Natural killer cell (primary cell): Measurements from ENCODE around the gene ERC1. TPM values are rescaled to one million over a fixed set of nuclear protein-coding genes. Genes with fewer than 3 reads are reported as not detected.

Experiments used
- ATAC-seq, 3 donors: fragments of 150-1000 bp in 2 of 3; fragments of 200-7000 bp in 1 of 3; cut with Tn5 transposase; 1 replicate in 1 of 3; 2 replicates in 2 of 3; pipeline ENCODE4 v1.10.0; 2021; ENCODE audit warnings: mild to moderate bottlenecking in 2 of 3, moderate library complexity in 2 of 3
- DNase-seq, 2 donors: peaks; one replicate each; pipeline versions ENCODE4 v3.0.0 to v3.0.0-alpha.2; 2013 to 2021; ENCODE audit warnings: mixed read lengths in 1 of 2
- H3K27ac ChIP-seq: one replicate; pipeline ENCODE4 v1.5.1; 2013; ENCODE audit warnings: mild to moderate bottlenecking, low read length
- H3K27me3 ChIP-seq: one replicate; pipeline ENCODE4 v1.6.1; 2013; ENCODE audit warnings: low read length; ENCODE audit not compliant: control insufficient read depth, insufficient read depth
- H3K36me3 ChIP-seq: one replicate; pipeline ENCODE4 v1.6.1; 2013; ENCODE audit warnings: low read length; ENCODE audit not compliant: control insufficient read depth, insufficient read depth
- H3K4me1 ChIP-seq: one replicate; pipeline ENCODE4 v1.6.1; 2013; ENCODE audit warnings: low read length; ENCODE audit not compliant: control insufficient read depth, insufficient read depth
- H3K4me3 ChIP-seq: one replicate; pipeline ENCODE4 v1.5.1; 2013; ENCODE audit warnings: low read length
- H3K9me3 ChIP-seq: one replicate; pipeline ENCODE4 v1.6.1; 2013; ENCODE audit warnings: low read length; ENCODE audit not compliant: control insufficient read depth, insufficient read depth
- H3K27ac Mint-ChIP-seq, 2 donors: one replicate each; pipeline ENCODE4 v1.8.0; 2022; ENCODE audit warnings: mild to moderate bottlenecking in 2 of 2, mixed read lengths in 2 of 2, moderate library complexity in 1 of 2
- H3K27me3 Mint-ChIP-seq, 2 donors: one replicate each; pipeline ENCODE4 v1.8.0; 2022; ENCODE audit warnings: low read depth in 2 of 2, mixed read lengths in 2 of 2
- H3K36me3 Mint-ChIP-seq: one replicate; pipeline ENCODE4 v1.8.0; 2022; ENCODE audit warnings: mixed read lengths
- H3K4me1 Mint-ChIP-seq, 2 donors: one replicate each; pipeline ENCODE4 v1.8.0; 2022; ENCODE audit warnings: mixed read lengths in 2 of 2
- H3K4me3 Mint-ChIP-seq: one replicate; pipeline ENCODE4 v1.8.0; 2022; ENCODE audit warnings: mild to moderate bottlenecking, moderate library complexity, mixed read lengths
- H3K9me3 Mint-ChIP-seq, 2 donors: one replicate each; pipeline ENCODE4 v1.8.0; 2022; ENCODE audit warnings: mixed read lengths in 2 of 2
- CTCF ChIP-seq: fragments of 200-600 bp; IDR thresholded peaks from one replicate; pipeline ENCODE4 v1.8.0; 2022; ENCODE audit warnings: antibody characterized with exemption
- WGBS: methylation state at CpG from one replicate; pipeline ENCODE4 v1.1.7; 2013; ENCODE audit warnings: missing lambda C conversion rate; ENCODE audit not compliant: insufficient coverage; 5-methylcytosine and 5-hydroxymethylcytosine counted together
- intact Hi-C: fragments of 100-400 bp; cut with micrococcal nuclease; formaldehyde crosslinking; loops from one replicate; pipeline ENCODE4 v1.14.2; 2022
- total RNA-seq, 4 donors: library from RNA; stranded (reverse); fragments of 120-200 nt in 1 of 4; gene quantifications; one replicate each; pipeline versions ENCODE4 v1.2.3 to v1.2.4, GENCODE V29; 2013 to 2022

Gene ERC1
- total RNA-seq, 3 donors from 2014 or later (not counting 1 experiment from before 2014, with no cell fraction given): 43.5 to 54.0 (median 44.9) TPM

DNA sequence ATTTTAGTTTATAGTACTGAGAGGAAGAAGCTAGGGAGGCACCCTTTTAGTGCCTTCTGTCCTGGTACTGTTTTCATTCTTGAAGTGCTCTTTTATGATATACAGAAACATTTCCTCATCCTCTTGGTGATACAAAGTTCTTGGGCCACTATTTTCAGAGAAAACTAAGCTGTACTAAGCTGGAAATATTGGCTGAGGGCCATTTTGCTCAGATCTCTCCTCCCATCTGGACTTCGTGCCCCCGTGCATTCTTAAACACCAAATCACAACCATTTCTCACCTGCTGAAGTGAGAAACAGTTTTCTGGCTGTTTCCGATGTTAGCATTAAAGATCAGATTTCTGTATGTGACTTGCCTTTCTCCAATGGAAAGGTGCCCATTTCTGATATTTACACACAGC lies 444.4 kb downstream of the ERC1 start:
- Mint-ChIP-seq H3K36me3 (no peaks in the 10 kb centered on the region), H3K9me3 (no peaks in the 10 kb centered on the region), H3K4me3 (no peak overlapping the region), H3K4me1 (no peaks in the 10 kb centered on the region), H3K27me3 (no peaks in the 10 kb centered on the region), H3K27ac (no peak overlapping the region)
- Histone ChIP-seq H3K27me3 (no peaks in the 10 kb centered on the region), H3K9me3 (no peaks in the 10 kb centered on the region), H3K27ac (no peak overlapping the region), H3K36me3 (no peaks in the 10 kb centered on the region), H3K4me1 (no peaks in the 10 kb centered on the region), H3K4me3 (no peak overlapping the region)
- intact Hi-C loops: no loop called here
- no peak for ATAC-seq
- no peak for DNase-seq
- no peak for TF ChIP-seq CTCF
- WGBS: 93% methylated on average over 3 of the region's 3 CpGs

- Histone ChIP-seq H3K27me3 (no peaks in the 10 kb centered on the region), H3K27ac (no peak overlapping the region), H3K4me1 (no peaks in the 10 kb centered on the region), H3K4me3 (no peak overlapping the region), H3K9me3 (no peaks in the 10 kb centered on the region), H3K36me3 (no peaks in the 10 kb centered on the region)
- Mint-ChIP-seq H3K4me3 (no peak overlapping the region), H3K27me3 (no peaks in the 10 kb centered on the region), H3K36me3 (no peaks in the 10 kb centered on the region), H3K4me1 (no peaks in the 10 kb centered on the region), H3K9me3 (no peaks in the 10 kb centered on the region), H3K27ac (no peak overlapping the region)
- no peak for ATAC-seq
- 96% methylated on average over 6 of the region's 6 CpGs for WGBS
- intact Hi-C loops: no loop called here
- TF ChIP-seq CTCF: no peak
- no peak for DNase-seq
Observed at GRCh38 chr12:1436015-1436414, 445.0 kb downstream of the ERC1 start.

DNA sequence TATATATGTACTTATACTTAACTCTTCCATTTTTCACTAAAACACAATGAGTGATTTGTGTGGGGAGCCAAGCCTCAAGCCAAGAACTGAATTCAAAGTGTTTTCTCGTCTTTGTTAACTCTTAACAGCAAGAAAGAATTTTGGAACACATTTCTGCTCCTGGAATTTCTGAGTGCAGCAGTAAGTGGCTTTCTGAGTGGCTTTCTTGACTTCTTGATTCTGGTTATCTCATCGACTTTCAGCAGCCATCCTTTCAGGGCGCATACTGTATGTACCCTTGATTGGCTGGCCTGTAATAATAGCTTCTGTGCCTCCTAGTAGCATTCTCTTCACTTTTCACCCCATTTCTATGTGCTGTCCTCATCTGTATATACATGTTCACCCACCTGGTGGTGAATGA lies 446.0 kb downstream of the ERC1 start:
- Histone ChIP-seq H3K36me3 (no peaks in the 10 kb centered on the region), H3K4me3 (no peak overlapping the region), H3K27me3 (no peaks in the 10 kb centered on the region), H3K4me1 (no peaks in the 10 kb centered on the region), H3K9me3 (no peaks in the 10 kb centered on the region), H3K27ac (no peak overlapping the region)
- intact Hi-C loops: no loop called here
- H3K4me3 Mint-ChIP-seq: no peak overlapping the region
- H3K27ac Mint-ChIP-seq: no peak overlapping the region
- no peak for DNase-seq
- no peaks in the 10 kb centered on the region for H3K9me3 Mint-ChIP-seq
- no peaks in the 10 kb centered on the region for H3K27me3 Mint-ChIP-seq
- H3K36me3 Mint-ChIP-seq: no peaks in the 10 kb centered on the region
- no peak for ATAC-seq
- no peak for TF ChIP-seq CTCF
- H3K4me1 Mint-ChIP-seq: no peaks in the 10 kb centered on the region
- WGBS: 98% methylated on average over 3 of the region's 3 CpGs

- intact Hi-C loops: no loop called here
- no peak for TF ChIP-seq CTCF
Observed at GRCh38 chr12:1439201-1439600, 448.2 kb downstream of the ERC1 start.

More at GRCh38 chr12:1439201-1439600, 448.2 kb downstream of the ERC1 start:
- DNase-seq: no peak
- no peak overlapping the region for H3K4me3 ChIP-seq
- H3K9me3 ChIP-seq: no peaks in the 10 kb centered on the region
- Mint-ChIP-seq H3K36me3 (no peaks in the 10 kb centered on the region), H3K27me3 (no peaks in the 10 kb centered on the region), H3K27ac (no peak overlapping the region), H3K4me1 (no peaks in the 10 kb centered on the region), H3K4me3 (no peak overlapping the region), H3K9me3 (no peaks in the 10 kb centered on the region)
- no peak for ATAC-seq
- H3K27me3 ChIP-seq: no peaks in the 10 kb centered on the region
- H3K4me1 ChIP-seq: no peaks in the 10 kb centered on the region
- no peak overlapping the region for H3K27ac ChIP-seq
- no peaks in the 10 kb centered on the region for H3K36me3 ChIP-seq
- no CpG with 5 or more reads among the region's 1 CpG for WGBS
